Measurements from ENCODE around the gene PRR20A.
"Not testable (repeated sequence)": the region's sequence is repeated elsewhere in the genome, so short reads cannot be mapped to it uniquely, and the experiment has no call there.

The PRR20A gene

DNA sequence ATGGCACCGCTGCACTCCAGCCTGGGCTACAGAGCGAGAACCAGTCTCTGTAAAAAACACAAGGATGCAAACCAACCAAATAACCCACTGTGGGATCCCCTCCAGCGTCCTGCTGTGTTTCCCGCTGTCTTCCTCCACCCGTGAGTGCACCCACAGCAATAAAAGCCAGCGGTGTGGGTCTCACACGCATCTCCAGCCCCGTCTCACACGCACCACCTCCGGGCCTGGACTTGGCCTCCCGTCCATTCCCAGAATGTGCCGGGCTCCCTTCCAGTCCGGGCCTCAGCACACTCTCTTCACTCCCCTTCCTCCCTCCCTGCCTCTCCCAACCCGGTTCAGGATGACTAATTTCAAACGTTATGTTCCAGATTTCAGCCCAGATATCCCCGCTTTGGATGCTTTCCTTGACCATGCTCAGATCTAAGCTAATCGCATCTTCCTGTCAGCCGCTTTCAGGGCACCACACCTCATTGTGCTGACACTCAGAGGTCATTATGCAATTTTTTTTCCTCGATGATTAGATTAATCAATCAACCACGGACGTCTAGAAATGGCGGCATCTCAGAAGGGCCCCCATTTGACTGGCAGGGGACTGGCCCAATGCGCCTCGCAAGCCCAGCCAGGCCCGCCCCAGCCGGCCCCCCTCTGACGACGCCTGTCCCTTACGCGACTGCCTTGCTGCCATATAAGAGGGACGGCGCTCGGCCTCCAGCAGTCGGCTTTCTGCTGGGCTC is at the start of gene PRR20A:
Gene PRR20A, plus strand, starts transcription at position 684 of the 734 bp plus-strand sequence. CDS start 387 bp downstream, outside the sequence.
- not testable (repeated sequence) for DNase-seq

- DNase-seq = no peak
Measured at GRCh38 chr13:57114945-57115344, 25.8 kb upstream of the PRR20A start.

GRCh38 chr13:57123681-57124080 is 17.0 kb upstream of the PRR20A start:
- DNase-seq = no peak

DNA sequence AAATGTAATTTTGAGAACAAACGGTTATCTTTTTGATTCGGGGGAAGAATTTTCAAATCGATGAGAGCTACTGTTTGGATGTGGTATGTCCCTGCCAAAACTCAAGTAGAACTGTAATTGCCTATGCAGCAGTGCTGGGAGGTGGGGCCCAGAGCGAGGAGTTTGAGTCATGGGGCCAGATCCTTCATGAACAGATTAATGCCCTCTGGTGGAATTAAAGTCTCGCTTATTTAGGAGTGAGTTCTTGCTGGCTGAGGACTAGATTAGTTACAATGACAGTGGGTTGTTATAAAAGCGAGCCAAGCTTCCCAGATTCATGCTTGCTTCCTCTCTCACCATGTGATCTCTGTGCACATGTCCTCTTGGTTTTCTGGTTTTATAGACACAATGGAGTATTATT is 11.8 kb upstream of the PRR20A start:
- no peak for DNase-seq

- DNase-seq = no peak
Measured at GRCh38 chr13:57136093-57136492, 4.6 kb upstream of the PRR20A start.

DNA sequence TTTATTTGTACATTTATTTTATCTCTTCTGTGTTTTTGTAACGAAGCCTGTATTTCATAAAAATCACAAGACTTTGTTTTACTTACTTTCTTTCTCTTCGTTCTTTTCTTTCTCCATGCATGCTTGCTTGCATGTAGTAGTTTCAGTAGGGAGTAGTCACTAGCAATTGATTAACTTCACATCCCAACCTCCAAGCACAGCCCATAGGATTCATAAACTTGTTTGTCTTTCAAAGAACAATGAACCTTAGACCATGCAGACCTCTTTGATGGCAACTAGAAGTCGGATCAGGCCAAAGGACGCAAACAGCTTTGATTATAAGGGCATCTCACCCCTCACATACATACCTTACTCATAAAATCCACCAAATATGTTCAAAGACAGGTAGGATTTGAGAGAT is 3.1 kb upstream of the PRR20A start:
- DNase-seq = no peak

- no peak for DNase-seq
Measured at GRCh38 chr13:57138988-57139387, 1.7 kb upstream of the PRR20A start.

DNA sequence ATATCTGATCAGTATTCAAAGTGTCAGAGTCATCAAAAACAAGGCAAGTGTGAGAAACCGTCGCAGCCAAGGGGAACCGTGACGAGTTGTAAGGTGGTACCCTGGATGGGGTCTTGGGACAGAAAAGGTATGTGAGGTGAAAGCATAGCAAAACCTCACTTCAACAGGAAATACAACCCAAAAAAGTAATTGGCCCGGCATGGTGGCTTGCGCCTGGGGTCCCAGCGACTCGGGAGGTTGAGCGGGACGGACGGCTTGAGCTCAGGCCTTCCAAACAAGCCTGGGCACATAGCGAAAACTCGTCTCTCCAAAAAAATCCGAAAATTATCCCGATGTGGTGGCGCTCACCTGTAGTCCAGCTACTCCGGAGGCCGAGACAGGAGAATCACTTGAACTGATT is 937 bp upstream of the PRR20A start:
- not testable (repeated sequence) for DNase-seq

GRCh38 chr13:57147188-57147587 is 6.5 kb downstream of the PRR20A start, which contains the start of gene PRR20B:
Gene PRR20B, plus strand, starts transcription at chr13:57147488. Its CDS starts 387 bp downstream, at chr13:57147875.
- DNase-seq = not testable (repeated sequence)

GRCh38 chr13:57148106-57148505 is 7.4 kb downstream of the PRR20A start:
- not testable (repeated sequence) for DNase-seq

DNA sequence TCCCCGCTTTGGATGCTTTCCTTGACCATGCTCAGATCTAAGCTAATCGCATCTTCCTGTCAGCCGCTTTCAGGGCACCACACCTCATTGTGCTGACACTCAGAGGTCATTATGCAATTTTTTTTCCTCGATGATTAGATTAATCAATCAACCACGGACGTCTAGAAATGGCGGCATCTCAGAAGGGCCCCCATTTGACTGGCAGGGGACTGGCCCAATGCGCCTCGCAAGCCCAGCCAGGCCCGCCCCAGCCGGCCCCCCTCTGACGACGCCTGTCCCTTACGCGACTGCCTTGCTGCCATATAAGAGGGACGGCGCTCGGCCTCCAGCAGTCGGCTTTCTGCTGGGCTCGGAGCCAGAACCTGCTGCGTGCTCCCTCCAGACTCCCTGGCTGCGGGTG is 13.0 kb downstream of the PRR20A start, which contains the start of gene PRR20C:
Gene PRR20C, plus strand, starts transcription at position 301 of the 400 bp plus-strand sequence. CDS start 387 bp downstream, outside the sequence.
- DNase-seq = not testable (repeated sequence)

GRCh38 chr13:57160332-57160731 is 19.6 kb downstream of the PRR20A start, which contains the start of gene PRR20D:
Gene PRR20D, plus strand, starts transcription at chr13:57160632. Its CDS starts 387 bp downstream, at chr13:57161019.
- not testable (repeated sequence) for DNase-seq

DNA sequence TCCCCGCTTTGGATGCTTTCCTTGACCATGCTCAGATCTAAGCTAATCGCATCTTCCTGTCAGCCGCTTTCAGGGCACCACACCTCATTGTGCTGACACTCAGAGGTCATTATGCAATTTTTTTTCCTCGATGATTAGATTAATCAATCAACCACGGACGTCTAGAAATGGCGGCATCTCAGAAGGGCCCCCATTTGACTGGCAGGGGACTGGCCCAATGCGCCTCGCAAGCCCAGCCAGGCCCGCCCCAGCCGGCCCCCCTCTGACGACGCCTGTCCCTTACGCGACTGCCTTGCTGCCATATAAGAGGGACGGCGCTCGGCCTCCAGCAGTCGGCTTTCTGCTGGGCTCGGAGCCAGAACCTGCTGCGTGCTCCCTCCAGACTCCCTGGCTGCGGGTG is 26.2 kb downstream of the PRR20A start, which contains the start of gene PRR20E:
Gene PRR20E, plus strand, starts transcription at position 301 of the 400 bp plus-strand sequence. CDS start 387 bp downstream, outside the sequence.
- DNase-seq = not testable (repeated sequence)

GRCh38 chr13:57191667-57192066 is 50.9 kb downstream of the PRR20A start:
- DNase-seq = no peak

Measured in CD4-positive, alpha-beta T cell treated with Interleukin-4 for 4 hours (primary cell).